ENCODE data around the gene TTN. TPM values are rescaled to one million over a fixed set of nuclear protein-coding genes. Genes with fewer than 3 reads are reported as not detected.

The TTN gene
- total and polyA plus RNA-seq, 2 of the 8 experiments (the other 6 are each of a cell fraction or from before 2014, with no cell fraction given), result 0.30 to 9.7 TPM

GRCh38 chr2:178506101-178506500 lies 301.1 kb downstream of the TTN start:
- Histone ChIP-seq H3K9ac (replicated peaks in 1 of 4; ENCODE audit: extremely low read depth in 1 of 4, low read depth in 3 of 4, low read length in 3 of 4) (no peak overlapping the region), H3K14ac (ENCODE audit: insufficient read length) (no peak overlapping the region), H3K79me1 (ENCODE audit: low read depth, low read length) (no peaks in the 10 kb centered on the region), H2BK15ac (ENCODE audit: low read length) (no peak overlapping the region), H3K4me3 (ENCODE audit: extremely low read depth in 1 of 4, insufficient read depth in 2 of 4, low read depth in 3 of 4, low read length in 4 of 4) (no peak overlapping the region), H4K8ac (ENCODE audit: extremely low read depth, insufficient read depth, low read length) (no peak overlapping the region), H4K20me1 (replicated peaks in 1 of 2; ENCODE audit: control insufficient read depth in 1 of 2, insufficient read depth in 2 of 2, low read length in 2 of 2) (no peaks in the 10 kb centered on the region), H3K23ac (ENCODE audit: insufficient read length) (no peak overlapping the region), H3K79me2 (ENCODE audit: control insufficient read depth in 1 of 2, insufficient read depth in 2 of 2, low read length in 2 of 2) (no peaks in the 10 kb centered on the region), H2AK5ac (ENCODE audit: low read depth, low read length) (no peak overlapping the region), H2AFZ (ENCODE audit: low read length) (no peak overlapping the region), H2BK5ac (ENCODE audit: low read depth, low read length) (no peak overlapping the region), H3K18ac (ENCODE audit: extremely low read depth, low read length) (no peak overlapping the region), H3K4ac (replicated peaks; ENCODE audit: insufficient read length, low read depth, low read length) (no peak overlapping the region), H3K27ac (ENCODE audit: low read depth, low read length) (no peak overlapping the region), H2BK12ac (ENCODE audit: low read depth, low read length) (no peak overlapping the region), H4K5ac (ENCODE audit: insufficient read length, low read depth, low read length) (no peak overlapping the region), H3K4me2 (ENCODE audit: insufficient read depth in 1 of 2, low read depth in 2 of 2, low read length in 2 of 2) (no peak overlapping the region), H3K36me3 (ENCODE audit: control insufficient read depth in 2 of 4, insufficient read depth in 4 of 4, low read length in 3 of 4) (peaks cover 0 to 10% (median 2%) of the 10 kb centered on the region in 4 experiments; a peak in 4 of 8 replicates), H3K23me2 (ENCODE audit: low read depth, low read length) (no peaks in the 10 kb centered on the region), H3K4me1 (replicated peaks in 1 of 4; ENCODE audit: control insufficient read depth in 3 of 4, insufficient read depth in 4 of 4, low read length in 3 of 4) (peaks cover 0 to 3% (median 0%) of the 10 kb centered on the region in 4 experiments; a peak in 2 of 7 replicates), H3K9me3 (ENCODE audit: insufficient read depth in 2 of 2, low read depth in 1 of 2, low read length in 1 of 2) (no peaks in the 10 kb centered on the region), H4K91ac (replicated peaks; ENCODE audit: insufficient read length, low read length) (no peak overlapping the region), H3K56ac (replicated peaks; ENCODE audit: insufficient read length, low read depth, low read length) (no peak overlapping the region), H2BK20ac (ENCODE audit: low read length) (no peak overlapping the region), H2BK120ac (replicated peaks; ENCODE audit: low read depth, low read length) (no peak overlapping the region), H3K27me3 (replicated peaks in 1 of 4; ENCODE audit: control insufficient read depth in 3 of 4, extremely low read depth in 1 of 4, insufficient read depth in 3 of 4, low read length in 3 of 4) (no peaks in the 10 kb centered on the region)
- TF ChIP-seq SUZ12 (IDR thresholded peaks at IDR 0.05; ENCODE audit: low read length) (no peak), USF2 (IDR thresholded peaks at IDR 0.05; ENCODE audit: low read length) (no peak)
- FAIRE-seq, result no peak
- ChIA-PET CTCF (ENCODE audit: partially characterized antibody) (interaction anchor here (1.3 to 2.6 kb wide), 3 partner anchors 12 to 18 kb away, joined by 4 to 8 read pairs (median 5); no protein-coding TSS in a partner anchor), POLR2A (ENCODE audit: partially characterized antibody) (interaction anchor here (1.2 to 1.7 kb wide), 3 partner anchors 10 to 55 kb away, joined by 3 to 5 read pairs (median 3); partner anchors contain the start of genes PJVK, PLEKHA3 and PRKRA)
- 97% methylated on average over 1 of the region's 1 CpG; no CpG with 5 or more reads in 1 of the 2 experiments for WGBS, 2 experiments (ENCODE audit: extremely low coverage in 1 of 2, insufficient coverage in 1 of 2, insufficient read length in 1 of 2, insufficient replicate concordance in 2 of 2, low coverage in 1 of 2, low lambda C conversion rate in 2 of 2, missing lambda C conversion rate in 1 of 2)
- no peak for DNase-seq (ENCODE audit: low read depth in 1 of 2, low spot score in 2 of 2)

Data from H1 (cell line).